Measurements from ENCODE around the gene SYT2. TPM values are rescaled to one million over a fixed set of nuclear protein-coding genes. Genes with fewer than 3 reads are reported as not detected.

SYT2 gene
- total and polyA plus RNA-seq, 2 of the 13 experiments (the other 11 are each of a cell fraction or from before 2014, with no cell fraction given): not detected

DNA sequence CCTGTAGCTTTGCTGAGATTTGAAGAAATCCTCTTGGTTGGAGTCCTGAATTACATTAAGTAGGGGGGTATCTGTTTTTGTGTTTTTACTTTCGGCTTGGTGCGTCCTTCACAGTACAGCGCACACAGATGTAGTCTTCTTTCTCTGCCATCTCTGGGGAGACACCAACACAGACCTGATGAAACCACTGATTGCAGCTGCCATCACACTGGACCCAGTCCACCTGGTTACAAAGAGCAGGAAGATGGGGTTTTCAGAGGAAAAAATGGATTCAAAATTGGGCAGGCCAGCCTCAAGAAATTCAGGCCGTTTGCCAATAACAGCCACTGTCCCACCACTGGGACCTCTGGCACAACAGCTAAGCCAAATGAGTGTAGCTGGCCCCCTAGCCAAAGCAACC, 18.7 kb upstream of the SYT2 start:
- Histone ChIP-seq H3K36me3 (replicated peaks in 1 of 2; ENCODE audit: control insufficient read depth in 1 of 2, insufficient read depth in 2 of 2, low read length in 2 of 2) (peaks cover 19 to 66% of the 10 kb centered on the region in 2 experiments), H3K4me3 (replicated peaks in 1 of 3; ENCODE audit: insufficient read depth in 1 of 3, low read depth in 2 of 3, low read length in 3 of 3) (no peak overlapping the region), H3K27ac (ENCODE audit: extremely low read length, insufficient read depth, low read length) (no peak overlapping the region), H3K9me3 (ENCODE audit: low read length) (no peaks in the 10 kb centered on the region), H4K20me1 (ENCODE audit: insufficient read depth, low read length) (no peaks in the 10 kb centered on the region), H3K4me1 (ENCODE audit: insufficient read depth, low read length) (no peaks in the 10 kb centered on the region), H2AFZ (ENCODE audit: low read length) (no peak overlapping the region), H3K4me2 (ENCODE audit: low read depth, low read length) (no peak overlapping the region), H3K9ac (ENCODE audit: insufficient read depth, low read depth, low read length) (no peak overlapping the region), H3K27me3 (ENCODE audit: control insufficient read depth in 1 of 2, insufficient read depth in 2 of 2, low read length in 2 of 2) (no peaks in the 10 kb centered on the region), H3K79me2 (ENCODE audit: insufficient read depth, low read length) (no peaks in the 10 kb centered on the region)
- FAIRE-seq (no peak), ATAC-seq (no peak), DNase-seq (ENCODE audit: low spot score) (no peak)
- POLR2A ChIA-PET: no interaction called here
- TF ChIP-seq ATF7-NPFF (CRISPR knock-in tag; IDR thresholded peaks at IDR 0.05; ENCODE audit: low read depth): no peak
- BruUV-seq (replicated peaks): no TSS peak
- in situ Hi-C loops (cut with HindIII; ENCODE audit: extremely low pct_ligation_motif_present, low pct_unique_long_range_greater_than_20kb): no loop called here
- 92% methylated on average over 4 of the region's 4 CpGs for WGBS (ENCODE audit: low lambda C conversion rate)
- CTCF ChIA-PET (ENCODE audit: low intra/inter-chr PET ratio, low total read pairs): no interaction called here
- intact Hi-C loops (cut with micrococcal nuclease; ENCODE audit: unreplicated experiment): no loop called here

DNA sequence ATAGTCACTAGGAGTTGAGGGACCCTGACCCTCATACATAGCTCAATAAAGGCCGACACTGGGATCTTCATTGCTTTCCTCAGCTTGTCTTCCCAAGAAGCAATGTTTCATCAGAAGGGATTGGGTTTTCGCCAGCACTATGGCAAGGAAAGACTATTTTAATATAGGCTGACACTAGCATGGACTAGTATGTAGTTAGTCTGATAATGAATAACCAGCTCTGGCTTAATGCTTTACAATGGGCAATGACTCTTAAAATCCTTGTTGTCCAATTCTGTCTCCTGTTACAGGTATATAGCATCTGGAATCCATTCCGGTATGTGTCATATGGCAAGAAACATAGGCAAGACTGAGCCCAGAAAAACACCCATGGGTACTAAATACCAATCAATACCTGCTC, 15.3 kb upstream of the SYT2 start:
- POLR2A ChIA-PET: no interaction called here
- no peaks in the 10 kb centered on the region; a peak in 1 of 5 replicates for H3K27me3 ChIP-seq (ENCODE audit: control insufficient read depth in 1 of 2, insufficient read depth in 2 of 2, low read length in 2 of 2)
- no peak overlapping the region for H3K9ac ChIP-seq (ENCODE audit: insufficient read depth, low read depth, low read length)
- H2AFZ ChIP-seq (ENCODE audit: low read length): no peak overlapping the region
- FAIRE-seq (no peak), DNase-seq (ENCODE audit: low spot score) (no peak), ATAC-seq (no peak)
- in situ Hi-C loops (cut with HindIII; ENCODE audit: extremely low pct_ligation_motif_present, low pct_unique_long_range_greater_than_20kb) (no loop called here), intact Hi-C loops (cut with micrococcal nuclease; ENCODE audit: unreplicated experiment) (no loop called here)
- H3K4me3 ChIP-seq (replicated peaks in 1 of 3; ENCODE audit: insufficient read depth in 1 of 3, low read depth in 2 of 3, low read length in 3 of 3): no peak overlapping the region
- H3K79me2 ChIP-seq (ENCODE audit: insufficient read depth, low read length): no peaks in the 10 kb centered on the region
- BruUV-seq (replicated peaks): no TSS peak
- peaks cover 9 to 32% of the 10 kb centered on the region in 2 experiments for H3K36me3 ChIP-seq (replicated peaks in 1 of 2; ENCODE audit: control insufficient read depth in 1 of 2, insufficient read depth in 2 of 2, low read length in 2 of 2)
- no peaks in the 10 kb centered on the region for H4K20me1 ChIP-seq (ENCODE audit: insufficient read depth, low read length)
- H3K27ac ChIP-seq (ENCODE audit: extremely low read length, insufficient read depth, low read length): no peak overlapping the region
- CTCF ChIA-PET (ENCODE audit: low intra/inter-chr PET ratio, low total read pairs): no interaction called here
- H3K9me3 ChIP-seq (ENCODE audit: low read length): no peaks in the 10 kb centered on the region
- WGBS (ENCODE audit: low lambda C conversion rate): 96% methylated on average over 3 of the region's 3 CpGs
- H3K4me2 ChIP-seq (ENCODE audit: low read depth, low read length): no peak overlapping the region
- no peaks in the 10 kb centered on the region for H3K4me1 ChIP-seq (ENCODE audit: insufficient read depth, low read length)
- TF ChIP-seq, protein P1, sequence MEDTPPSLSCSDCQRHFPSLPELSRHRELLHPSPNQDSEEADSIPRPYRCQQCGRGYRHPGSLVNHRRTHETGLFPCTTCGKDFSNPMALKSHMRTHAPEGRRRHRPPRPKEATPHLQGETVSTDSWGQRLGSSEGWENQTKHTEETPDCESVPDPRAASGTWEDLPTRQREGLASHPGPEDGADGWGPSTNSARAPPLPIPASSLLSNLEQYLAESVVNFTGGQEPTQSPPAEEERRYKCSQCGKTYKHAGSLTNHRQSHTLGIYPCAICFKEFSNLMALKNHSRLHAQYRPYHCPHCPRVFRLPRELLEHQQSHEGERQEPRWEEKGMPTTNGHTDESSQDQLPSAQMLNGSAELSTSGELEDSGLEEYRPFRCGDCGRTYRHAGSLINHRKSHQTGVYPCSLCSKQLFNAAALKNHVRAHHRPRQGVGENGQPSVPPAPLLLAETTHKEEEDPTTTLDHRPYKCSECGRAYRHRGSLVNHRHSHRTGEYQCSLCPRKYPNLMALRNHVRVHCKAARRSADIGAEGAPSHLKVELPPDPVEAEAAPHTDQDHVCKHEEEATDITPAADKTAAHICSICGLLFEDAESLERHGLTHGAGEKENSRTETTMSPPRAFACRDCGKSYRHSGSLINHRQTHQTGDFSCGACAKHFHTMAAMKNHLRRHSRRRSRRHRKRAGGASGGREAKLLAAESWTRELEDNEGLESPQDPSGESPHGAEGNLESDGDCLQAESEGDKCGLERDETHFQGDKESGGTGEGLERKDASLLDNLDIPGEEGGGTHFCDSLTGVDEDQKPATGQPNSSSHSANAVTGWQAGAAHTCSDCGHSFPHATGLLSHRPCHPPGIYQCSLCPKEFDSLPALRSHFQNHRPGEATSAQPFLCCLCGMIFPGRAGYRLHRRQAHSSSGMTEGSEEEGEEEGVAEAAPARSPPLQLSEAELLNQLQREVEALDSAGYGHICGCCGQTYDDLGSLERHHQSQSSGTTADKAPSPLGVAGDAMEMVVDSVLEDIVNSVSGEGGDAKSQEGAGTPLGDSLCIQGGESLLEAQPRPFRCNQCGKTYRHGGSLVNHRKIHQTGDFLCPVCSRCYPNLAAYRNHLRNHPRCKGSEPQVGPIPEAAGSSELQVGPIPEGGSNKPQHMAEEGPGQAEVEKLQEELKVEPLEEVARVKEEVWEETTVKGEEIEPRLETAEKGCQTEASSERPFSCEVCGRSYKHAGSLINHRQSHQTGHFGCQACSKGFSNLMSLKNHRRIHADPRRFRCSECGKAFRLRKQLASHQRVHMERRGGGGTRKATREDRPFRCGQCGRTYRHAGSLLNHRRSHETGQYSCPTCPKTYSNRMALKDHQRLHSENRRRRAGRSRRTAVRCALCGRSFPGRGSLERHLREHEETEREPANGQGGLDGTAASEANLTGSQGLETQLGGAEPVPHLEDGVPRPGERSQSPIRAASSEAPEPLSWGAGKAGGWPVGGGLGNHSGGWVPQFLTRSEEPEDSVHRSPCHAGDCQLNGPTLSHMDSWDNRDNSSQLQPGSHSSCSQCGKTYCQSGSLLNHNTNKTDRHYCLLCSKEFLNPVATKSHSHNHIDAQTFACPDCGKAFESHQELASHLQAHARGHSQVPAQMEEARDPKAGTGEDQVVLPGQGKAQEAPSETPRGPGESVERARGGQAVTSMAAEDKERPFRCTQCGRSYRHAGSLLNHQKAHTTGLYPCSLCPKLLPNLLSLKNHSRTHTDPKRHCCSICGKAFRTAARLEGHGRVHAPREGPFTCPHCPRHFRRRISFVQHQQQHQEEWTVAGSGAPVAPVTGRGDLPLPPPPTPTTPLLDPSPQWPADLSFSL (CRISPR knock-in tag; IDR thresholded peaks at IDR 0.05): no peak
- TF ChIP-seq, protein P2, sequence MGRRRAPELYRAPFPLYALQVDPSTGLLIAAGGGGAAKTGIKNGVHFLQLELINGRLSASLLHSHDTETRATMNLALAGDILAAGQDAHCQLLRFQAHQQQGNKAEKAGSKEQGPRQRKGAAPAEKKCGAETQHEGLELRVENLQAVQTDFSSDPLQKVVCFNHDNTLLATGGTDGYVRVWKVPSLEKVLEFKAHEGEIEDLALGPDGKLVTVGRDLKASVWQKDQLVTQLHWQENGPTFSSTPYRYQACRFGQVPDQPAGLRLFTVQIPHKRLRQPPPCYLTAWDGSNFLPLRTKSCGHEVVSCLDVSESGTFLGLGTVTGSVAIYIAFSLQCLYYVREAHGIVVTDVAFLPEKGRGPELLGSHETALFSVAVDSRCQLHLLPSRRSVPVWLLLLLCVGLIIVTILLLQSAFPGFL (CRISPR knock-in tag; IDR thresholded peaks at IDR 0.05): no peak
- TF ChIP-seq, protein P3, sequence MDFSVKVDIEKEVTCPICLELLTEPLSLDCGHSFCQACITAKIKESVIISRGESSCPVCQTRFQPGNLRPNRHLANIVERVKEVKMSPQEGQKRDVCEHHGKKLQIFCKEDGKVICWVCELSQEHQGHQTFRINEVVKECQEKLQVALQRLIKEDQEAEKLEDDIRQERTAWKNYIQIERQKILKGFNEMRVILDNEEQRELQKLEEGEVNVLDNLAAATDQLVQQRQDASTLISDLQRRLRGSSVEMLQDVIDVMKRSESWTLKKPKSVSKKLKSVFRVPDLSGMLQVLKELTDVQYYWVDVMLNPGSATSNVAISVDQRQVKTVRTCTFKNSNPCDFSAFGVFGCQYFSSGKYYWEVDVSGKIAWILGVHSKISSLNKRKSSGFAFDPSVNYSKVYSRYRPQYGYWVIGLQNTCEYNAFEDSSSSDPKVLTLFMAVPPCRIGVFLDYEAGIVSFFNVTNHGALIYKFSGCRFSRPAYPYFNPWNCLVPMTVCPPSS (IDR thresholded peaks at IDR 0.05): no peak
- TF ChIP-seq, protein P4, sequence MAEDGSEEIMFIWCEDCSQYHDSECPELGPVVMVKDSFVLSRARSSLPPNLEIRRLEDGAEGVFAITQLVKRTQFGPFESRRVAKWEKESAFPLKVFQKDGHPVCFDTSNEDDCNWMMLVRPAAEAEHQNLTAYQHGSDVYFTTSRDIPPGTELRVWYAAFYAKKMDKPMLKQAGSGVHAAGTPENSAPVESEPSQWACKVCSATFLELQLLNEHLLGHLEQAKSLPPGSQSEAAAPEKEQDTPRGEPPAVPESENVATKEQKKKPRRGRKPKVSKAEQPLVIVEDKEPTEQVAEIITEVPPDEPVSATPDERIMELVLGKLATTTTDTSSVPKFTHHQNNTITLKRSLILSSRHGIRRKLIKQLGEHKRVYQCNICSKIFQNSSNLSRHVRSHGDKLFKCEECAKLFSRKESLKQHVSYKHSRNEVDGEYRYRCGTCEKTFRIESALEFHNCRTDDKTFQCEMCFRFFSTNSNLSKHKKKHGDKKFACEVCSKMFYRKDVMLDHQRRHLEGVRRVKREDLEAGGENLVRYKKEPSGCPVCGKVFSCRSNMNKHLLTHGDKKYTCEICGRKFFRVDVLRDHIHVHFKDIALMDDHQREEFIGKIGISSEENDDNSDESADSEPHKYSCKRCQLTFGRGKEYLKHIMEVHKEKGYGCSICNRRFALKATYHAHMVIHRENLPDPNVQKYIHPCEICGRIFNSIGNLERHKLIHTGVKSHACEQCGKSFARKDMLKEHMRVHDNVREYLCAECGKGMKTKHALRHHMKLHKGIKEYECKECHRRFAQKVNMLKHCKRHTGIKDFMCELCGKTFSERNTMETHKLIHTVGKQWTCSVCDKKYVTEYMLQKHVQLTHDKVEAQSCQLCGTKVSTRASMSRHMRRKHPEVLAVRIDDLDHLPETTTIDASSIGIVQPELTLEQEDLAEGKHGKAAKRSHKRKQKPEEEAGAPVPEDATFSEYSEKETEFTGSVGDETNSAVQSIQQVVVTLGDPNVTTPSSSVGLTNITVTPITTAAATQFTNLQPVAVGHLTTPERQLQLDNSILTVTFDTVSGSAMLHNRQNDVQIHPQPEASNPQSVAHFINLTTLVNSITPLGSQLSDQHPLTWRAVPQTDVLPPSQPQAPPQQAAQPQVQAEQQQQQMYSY (CRISPR knock-in tag; IDR thresholded peaks at IDR 0.05): no peak
